Measurements from ENCODE around the gene LRBA.

The LRBA gene

GRCh38 chr4:150306719-150307118 lies 708.4 kb downstream of the LRBA start:
- Histone ChIP-seq H3K27ac (ENCODE audit: low read length) (no peak overlapping the region), H3K4me1 (ENCODE audit: insufficient read depth, low read length) (no peaks in the 10 kb centered on the region), H3K9me3 (ENCODE audit: insufficient read depth, low read length, severe bottlenecking) (no peaks in the 10 kb centered on the region), H3K4me3 (ENCODE audit: low read depth in 1 of 2, low read length in 2 of 2) (no peak overlapping the region), H3K27me3 (ENCODE audit: insufficient read depth, low read length, poor library complexity) (no peaks in the 10 kb centered on the region), H3K9ac (ENCODE audit: low read depth, low read length) (no peak overlapping the region), H2AFZ (ENCODE audit: low read depth, low read length) (no peak overlapping the region), H3K79me2 (ENCODE audit: insufficient read depth, low read length) (no peaks in the 10 kb centered on the region), H4K20me1 (ENCODE audit: insufficient read depth, low read length) (no peaks in the 10 kb centered on the region), H3K36me3 (ENCODE audit: insufficient read depth, low read length) (no peaks in the 10 kb centered on the region; the same call in 1 of the 2 replicates), H3K4me2 (ENCODE audit: insufficient read depth, low read length) (no peak overlapping the region)
- ATAC-seq (ENCODE audit: insufficient read depth, low read depth) (no peak), DNase-seq (no peak)
- no peak for TF ChIP-seq EZH2 (IDR thresholded peaks at IDR 0.05; ENCODE audit: borderline replicate concordance, low read depth, low read length, severe bottlenecking)
- TF ChIP-seq CTCF (IDR thresholded peaks at IDR 0.05; ENCODE audit: borderline replicate concordance, extremely low read depth, low read length, poor library complexity, severe bottlenecking): no peak

- no peak for ATAC-seq (ENCODE audit: insufficient read depth, low read depth)
- no peak overlapping the region for H3K27ac ChIP-seq (ENCODE audit: low read length)
- no peaks in the 10 kb centered on the region for H3K4me1 ChIP-seq (ENCODE audit: insufficient read depth, low read length)
- no peaks in the 10 kb centered on the region for H3K79me2 ChIP-seq (ENCODE audit: insufficient read depth, low read length)
- DNase-seq: no peak
- H4K20me1 ChIP-seq (ENCODE audit: insufficient read depth, low read length): no peaks in the 10 kb centered on the region
- H3K36me3 ChIP-seq (ENCODE audit: insufficient read depth, low read length): no peaks in the 10 kb centered on the region; the same call in 1 of the 2 replicates
- H3K4me2 ChIP-seq (ENCODE audit: insufficient read depth, low read length): no peak overlapping the region
- H3K27me3 ChIP-seq (ENCODE audit: insufficient read depth, low read length, poor library complexity): no peaks in the 10 kb centered on the region
- H3K9me3 ChIP-seq (ENCODE audit: insufficient read depth, low read length, severe bottlenecking): no peaks in the 10 kb centered on the region
- no peak overlapping the region for H2AFZ ChIP-seq (ENCODE audit: low read depth, low read length)
- H3K9ac ChIP-seq (ENCODE audit: low read depth, low read length): no peak overlapping the region
- no peak for TF ChIP-seq EZH2 (IDR thresholded peaks at IDR 0.05; ENCODE audit: borderline replicate concordance, low read depth, low read length, severe bottlenecking)
- TF ChIP-seq CTCF (IDR thresholded peaks at IDR 0.05; ENCODE audit: borderline replicate concordance, extremely low read depth, low read length, poor library complexity, severe bottlenecking): no peak
- H3K4me3 ChIP-seq (ENCODE audit: low read depth in 1 of 2, low read length in 2 of 2): no peak overlapping the region
Observed at GRCh38 chr4:150305995-150306394, 709.1 kb downstream of the LRBA start.

GRCh38 chr4:150302553-150302952 lies 712.5 kb downstream of the LRBA start:
- ATAC-seq (ENCODE audit: insufficient read depth, low read depth) (no peak), DNase-seq (no peak)
- Histone ChIP-seq H3K9me3 (ENCODE audit: insufficient read depth, low read length, severe bottlenecking) (no peaks in the 10 kb centered on the region), H3K27ac (ENCODE audit: low read length) (no peak overlapping the region), H3K9ac (ENCODE audit: low read depth, low read length) (no peak overlapping the region), H3K4me2 (ENCODE audit: insufficient read depth, low read length) (no peak overlapping the region), H2AFZ (ENCODE audit: low read depth, low read length) (no peak overlapping the region), H3K4me1 (ENCODE audit: insufficient read depth, low read length) (no peaks in the 10 kb centered on the region), H3K36me3 (ENCODE audit: insufficient read depth, low read length) (no peaks in the 10 kb centered on the region), H3K4me3 (ENCODE audit: low read depth in 1 of 2, low read length in 2 of 2) (no peak overlapping the region), H3K27me3 (ENCODE audit: insufficient read depth, low read length, poor library complexity) (no peaks in the 10 kb centered on the region), H3K79me2 (ENCODE audit: insufficient read depth, low read length) (no peaks in the 10 kb centered on the region), H4K20me1 (ENCODE audit: insufficient read depth, low read length) (no peaks in the 10 kb centered on the region)
- TF ChIP-seq EZH2 (IDR thresholded peaks at IDR 0.05; ENCODE audit: borderline replicate concordance, low read depth, low read length, severe bottlenecking) (no peak), CTCF (IDR thresholded peaks at IDR 0.05; ENCODE audit: borderline replicate concordance, extremely low read depth, low read length, poor library complexity, severe bottlenecking) (no peak)

- no peak for DNase-seq
Observed at GRCh38 chr4:150299816-150300215, 715.3 kb downstream of the LRBA start.

More at GRCh38 chr4:150299816-150300215, 715.3 kb downstream of the LRBA start:
- Histone ChIP-seq H4K20me1 (ENCODE audit: insufficient read depth, low read length) (no peaks in the 10 kb centered on the region), H3K27me3 (ENCODE audit: insufficient read depth, low read length, poor library complexity) (no peaks in the 10 kb centered on the region), H3K4me2 (ENCODE audit: insufficient read depth, low read length) (no peak overlapping the region), H3K79me2 (ENCODE audit: insufficient read depth, low read length) (no peaks in the 10 kb centered on the region), H3K27ac (ENCODE audit: low read length) (no peak overlapping the region), H3K9me3 (ENCODE audit: insufficient read depth, low read length, severe bottlenecking) (no peaks in the 10 kb centered on the region), H3K9ac (ENCODE audit: low read depth, low read length) (no peak overlapping the region), H3K36me3 (ENCODE audit: insufficient read depth, low read length) (no peaks in the 10 kb centered on the region), H3K4me1 (ENCODE audit: insufficient read depth, low read length) (no peaks in the 10 kb centered on the region), H2AFZ (ENCODE audit: low read depth, low read length) (no peak overlapping the region), H3K4me3 (ENCODE audit: low read depth in 1 of 2, low read length in 2 of 2) (no peak overlapping the region)
- TF ChIP-seq EZH2 (IDR thresholded peaks at IDR 0.05; ENCODE audit: borderline replicate concordance, low read depth, low read length, severe bottlenecking): no peak
- no peak for TF ChIP-seq CTCF (IDR thresholded peaks at IDR 0.05; ENCODE audit: borderline replicate concordance, extremely low read depth, low read length, poor library complexity, severe bottlenecking)
- no peak for ATAC-seq (ENCODE audit: insufficient read depth, low read depth)
